Limb (tissue), 2 donors: ENCODE measurements around the gene CDH24.

ENCODE experiments used
- DNase-seq, 2 donors: peaks; one replicate each; pipeline ENCODE4 v3.0.0-alpha.2; 2016; ENCODE audit errors: extremely low spot score in 2 of 2

The CDH24 gene

GRCh38 chr14:23091294-23092225 lies 34.2 kb upstream of the CDH24 start:
- DNase-seq = no peak

GRCh38 chr14:23090254-23090636 lies 32.9 kb upstream of the CDH24 start:
- DNase-seq = no peak

GRCh38 chr14:23089498-23090253 lies 32.4 kb upstream of the CDH24 start:
- DNase-seq = no peak

- no peak for DNase-seq
These were observed 29.2 kb upstream of the CDH24 start for GRCh38 chr14:23086565-23086964.

GRCh38 chr14:23085458-23085857 lies 28.1 kb upstream of the CDH24 start:
- no peak for DNase-seq

GRCh38 chr14:23080474-23080873 lies 23.2 kb upstream of the CDH24 start:
- DNase-seq = no peak

GRCh38 chr14:23079716-23080115 lies 22.4 kb upstream of the CDH24 start:
- no peak for DNase-seq

GRCh38 chr14:23078692-23079116 lies 21.4 kb upstream of the CDH24 start:
- DNase-seq = no peak

- DNase-seq = no peak
These were observed 20.6 kb upstream of the CDH24 start for GRCh38 chr14:23077962-23078361.

- no peak for DNase-seq
These were observed 19.6 kb upstream of the CDH24 start for GRCh38 chr14:23076785-23077408.

GRCh38 chr14:23074906-23075305 lies 17.6 kb upstream of the CDH24 start:
- no peak for DNase-seq

- no peak for DNase-seq
These were observed 14.7 kb upstream of the CDH24 start for GRCh38 chr14:23071921-23072539.

- DNase-seq = peak; percentile 88 to 93
These were observed 14.1 kb upstream of the CDH24 start for GRCh38 chr14:23071244-23071920.

- no peak for DNase-seq
These were observed 13.2 kb upstream of the CDH24 start for GRCh38 chr14:23070262-23071129.

- no peak for DNase-seq
These were observed 12.1 kb upstream of the CDH24 start for GRCh38 chr14:23069413-23069806.

- DNase-seq = peak; percentile 86 to 89
These were observed 11.6 kb upstream of the CDH24 start for GRCh38 chr14:23068789-23069412.

- no peak for DNase-seq
These were observed 10.8 kb upstream of the CDH24 start for GRCh38 chr14:23067847-23068788.
